K562 (cell line): ENCODE measurements around the gene PRPF8. TPM values are rescaled to one million over a fixed set of nuclear protein-coding genes. Genes with fewer than 3 reads are reported as not detected.
A peak's percentile ranks its signal among the peaks of the same experiment; 100 is the strongest.

Experiments
- ARID2 ChIP-seq: fragments of 450-650 bp; IDR thresholded peaks from 2 replicates; pipeline ENCODE4 v1.6.1; 2017; ENCODE audit warnings: antibody characterized with exemption, mild to moderate bottlenecking
- ARID4B ChIP-seq: sonication (generic); formaldehyde crosslinking; IDR thresholded peaks from 2 replicates; pipeline ENCODE4 v1.8.0; 2022; ENCODE audit warnings: mild to moderate bottlenecking, missing genetic modification reagents
- CTCF ChIP-seq, 3 experiments: IDR thresholded peaks in 2 of 3; conservative IDR thresholded peaks in 1 of 3; 2 replicates each; pipeline ENCODE4 v1.5.1; 2011 to 2012; ENCODE audit warnings: low read length in 3 of 3, mild to moderate bottlenecking in 3 of 3, control low read depth in 2 of 3, improper control_type of control experiment in 1 of 3, inconsistent platforms in 1 of 3, low read depth in 1 of 3, mixed read lengths in 1 of 3, moderate library complexity in 1 of 3; ENCODE audit not compliant: insufficient read depth in 2 of 3
- DEAF1 ChIP-seq: fragments of 450-650 bp; formaldehyde crosslinking; IDR thresholded peaks from 2 replicates; pipeline ENCODE4 v1.4.0; 2020; ENCODE audit warnings: mild to moderate bottlenecking, moderate library complexity
- ETV1 ChIP-seq: fragments of 450-650 bp; conservative IDR thresholded peaks from 2 replicates; pipeline ENCODE4 v1.6.1; 2016; ENCODE audit warnings: missing genetic modification characterization, control low read depth, low read depth, missing compliant biosample characterization
- FOXK1 ChIP-seq: sonication (generic); formaldehyde crosslinking; IDR thresholded peaks from 2 replicates; pipeline ENCODE4 v1.8.0; 2022; ENCODE audit warnings: missing genetic modification reagents, mild to moderate bottlenecking, borderline replicate concordance
- HNRNPH1 ChIP-seq: fragments of 200-400 bp; formaldehyde crosslinking; optimal IDR thresholded peaks from 2 replicates; pipeline ENCODE3; 2017; ENCODE audit warnings: low read depth, mild to moderate bottlenecking, low read length, moderate library complexity
- MNT ChIP-seq, 2 experiments: fragments of 450-650 bp; conservative IDR thresholded peaks; 2 replicates each; pipeline ENCODE4 v1.6.1; 2017; ENCODE audit warnings: mild to moderate bottlenecking in 2 of 2, moderate library complexity in 2 of 2
- NFIC ChIP-seq: fragments of 450-650 bp; IDR thresholded peaks from 2 replicates; pipeline ENCODE4 v1.6.1; 2017; ENCODE audit warnings: mild to moderate bottlenecking, inconsistent platforms
- NONO ChIP-seq, 2 experiments: fragments of 200-400 bp in 1 of 2; fragments of 450-650 bp in 1 of 2; formaldehyde crosslinking in 1 of 2; IDR thresholded peaks; 2 replicates each; pipeline ENCODE4 v1.6.1; 2017; ENCODE audit warnings: low read depth in 2 of 2, mild to moderate bottlenecking in 2 of 2, moderate library complexity in 2 of 2, low read length in 1 of 2
- NR2C2 ChIP-seq, 2 experiments: fragments of 200-800 bp in 1 of 2; sonication (Bioruptor generic) in 1 of 2; sonication (generic) in 1 of 2; formaldehyde crosslinking in 1 of 2; IDR thresholded peaks; 2 replicates each; pipeline versions ENCODE4 v1.6.1 to v1.8.0; 2016 to 2022; ENCODE audit warnings: mild to moderate bottlenecking in 1 of 2, missing compliant biosample characterization in 1 of 2, missing genetic modification characterization in 1 of 2, missing genetic modification reagents in 1 of 2
- STAG1 ChIP-seq: sonication (generic); formaldehyde crosslinking; IDR thresholded peaks from 2 replicates; pipeline ENCODE4 v1.5.0; 2020; ENCODE audit warnings: missing genetic modification reagents, borderline replicate concordance
- ZNF384 ChIP-seq: IDR thresholded peaks from 2 replicates; pipeline ENCODE4 v1.6.1; 2012; ENCODE audit warnings: low read depth, low read length, improper control_type of control experiment
- ZNF584 ChIP-seq: fragments of 200-800 bp; sonication (Bioruptor generic); IDR thresholded peaks from 2 replicates; pipeline ENCODE4 v1.6.1; 2016; ENCODE audit warnings: low read depth, mild to moderate bottlenecking, missing genetic modification characterization, missing compliant biosample characterization
- ZNF764 ChIP-seq: fragments of 250-450 bp; sonication (Bioruptor Pico); IDR thresholded peaks from 2 replicates; pipeline ENCODE4 v1.4.0; 2020; ENCODE audit warnings: low read depth, mild to moderate bottlenecking, moderate library complexity
- polyA plus RNA-seq, 8 experiments: library from polyadenylated mRNA; depleted of rRNA in 4 of 8; stranded (reverse) in 5 of 8; unstranded in 3 of 8; fragments of >200 nt; fragmentation: Nextera tagmentation in 2 of 8; fragmentation: Illumina TruSeq in 1 of 8; extraction: Ambion mirVana in 2 of 8; extraction: Trizol in 1 of 8; gene quantifications; 2 replicates each; pipeline versions ENCODE4 v1.2.1 to v1.2.3, GENCODE V29; 2011 to 2014; ENCODE audit warnings: inconsistent platforms in 1 of 8, missing spikeins in 1 of 8
- total RNA-seq, 7 experiments: library from RNA; depleted of rRNA in 6 of 7; stranded (reverse); fragments of >200 nt in 6 of 7; fragmentation: Illumina TruSeq in 2 of 7; extraction: Trizol in 2 of 7; gene quantifications; 2 replicates each; pipeline versions ENCODE4 v1.2.1 to v1.2.3, GENCODE V29; 2011 to 2021; ENCODE audit warnings: low replicate concordance in 1 of 7

Gene PRPF8
- total and polyA plus RNA-seq, 9 of the 15 experiments (the other 6 are each of a cell fraction or from before 2014, with no cell fraction given), result 64.3 to 294 (median 85.9) TPM

GRCh38 chr17:1629504-1630310, 55.0 kb downstream of the PRPF8 start (continued):
- TF ChIP-seq ETV1 (tag), result no peak
- TF ChIP-seq FOXK1 (CRISPR knock-in tag), result no peak
- 0 out of 2 replicates have a peak, but pooled peaks have one; percentile 46 for TF ChIP-seq NR2C2 (CRISPR knock-in tag; IDR thresholded peaks at IDR 0.05)
- TF ChIP-seq NR2C2 (tag; IDR thresholded peaks at IDR 0.05), result no peak
- TF ChIP-seq CTCF (IDR thresholded peaks at IDR 0.05 in 2 of 3, conservative IDR thresholded peaks at IDR 0.05 in 1 of 3; ENCODE audit: insufficient read depth in 2 of 3, low read depth in 1 of 3, low read length in 3 of 3), result peak; percentile 80 to 85 (median 83)
- peak in 1 of 2 experiments; percentile 33; a peak in 1 of 4 replicates for TF ChIP-seq MNT (conservative IDR thresholded peaks at IDR 0.05)
- peak; percentile 82 for TF ChIP-seq DEAF1 (CRISPR knock-in tag)
- peak; percentile 56; the same call in 1 of the 2 replicates for TF ChIP-seq ARID2
- TF ChIP-seq ARID4B, result peak; percentile 65
- no peak for TF ChIP-seq HNRNPH1
- TF ChIP-seq ZNF584 (CRISPR knock-in tag), result no peak
- TF ChIP-seq STAG1 (CRISPR knock-in tag), result peak; percentile 66; the same call in 1 of the 2 replicates
- peak; percentile 59 for TF ChIP-seq NFIC
- TF ChIP-seq ZNF384, result 0 out of 2 replicates have a peak, but pooled peaks have one; percentile 6
- peak; percentile 90 for TF ChIP-seq ZNF764
- no peak for TF ChIP-seq NONO (IDR thresholded peaks at IDR 0.05; ENCODE audit: low read depth in 2 of 2, low read length in 1 of 2)
